Fibroblast of villous mesenchyme (primary cell): ENCODE data around the gene SERPINA4. TPM values are rescaled to one million over a fixed set of nuclear protein-coding genes. Genes with fewer than 3 reads are reported as not detected.
A peak's percentile ranks its signal among the peaks of the same experiment; 100 is the strongest.
"Not testable (repeated sequence)": the region's sequence is repeated elsewhere in the genome, so short reads cannot be mapped to it uniquely, and the experiment has no call there.

Source experiments
- DNase-seq: peaks from one replicate; pipeline ENCODE4 v3.0.0-alpha.2; 2010; ENCODE audit warnings: low read depth
- H3K4me3 ChIP-seq: 2 replicates; pipeline ENCODE4 v1.5.1; 2011; ENCODE audit warnings: low read depth, mild to moderate bottlenecking, low read length
- CTCF ChIP-seq: IDR thresholded peaks from 2 replicates; pipeline ENCODE4 v1.5.1; 2012; ENCODE audit warnings: low read depth, mild to moderate bottlenecking, low read length; ENCODE audit not compliant: insufficient read depth
- total RNA-seq: library from RNA; depleted of rRNA; stranded (reverse); fragments of >200 nt; gene quantifications from 2 replicates; pipeline ENCODE4 v1.2.3, GENCODE V29; 2012

SERPINA4 gene
- total RNA-seq, 1 donor, result not detected

- H3K4me3 ChIP-seq, result no peak overlapping the region
- DNase-seq, result peak; percentile 81
- no peak for TF ChIP-seq CTCF
These were observed 40.7 kb downstream of the SERPINA4 start for GRCh38 chr14:94601884-94602391.

- DNase-seq, result no peak
- no peak for TF ChIP-seq CTCF
- no peak overlapping the region for H3K4me3 ChIP-seq
These were observed 41.5 kb downstream of the SERPINA4 start for GRCh38 chr14:94602722-94603121.

- no peak overlapping the region for H3K4me3 ChIP-seq
- no peak for TF ChIP-seq CTCF
- DNase-seq, result no peak
These were observed 44.1 kb downstream of the SERPINA4 start for GRCh38 chr14:94605361-94605760.

- DNase-seq, H3K4me3 ChIP-seq: not testable (repeated sequence)
These were observed 47.7 kb downstream of the SERPINA4 start for GRCh38 chr14:94608966-94609365.

GRCh38 chr14:94611179-94611578, 49.9 kb downstream of the SERPINA4 start:
- no peak for DNase-seq
- TF ChIP-seq CTCF, result no peak
- H3K4me3 ChIP-seq, result no peak overlapping the region

GRCh38 chr14:94612174-94612573, 50.9 kb downstream of the SERPINA4 start, which contains the start of gene SERPINA3:
Gene SERPINA3, plus strand, starts transcription at chr14:94612391. Its CDS starts 2,051 bp downstream, at chr14:94614442.
- DNase-seq, result peak; percentile 19
- TF ChIP-seq CTCF, result no peak
- H3K4me3 ChIP-seq, result no peak within 1 kb of the TSS

GRCh38 chr14:94612580-94613554, 51.6 kb downstream of the SERPINA4 start:
- no peak overlapping the region for H3K4me3 ChIP-seq
- TF ChIP-seq CTCF, result no peak
- DNase-seq, result no peak
